BE2C (cell line): ENCODE measurements around the gene HEBP1. TPM values are rescaled to one million over a fixed set of nuclear protein-coding genes. Genes with fewer than 3 reads are reported as not detected.
A peak's percentile ranks its signal among the peaks of the same experiment; 100 is the strongest.

Experiments
- DNase-seq: peaks from one replicate; pipeline ENCODE4 v3.0.0-alpha.2; 2020
- H3K27me3 ChIP-seq: fragments of 250-450 bp; sonication (Bioruptor Pico); 2 replicates; pipeline ENCODE4 v1.5.1; 2020; ENCODE audit warnings: mild to moderate bottlenecking
- H3K36me3 ChIP-seq: fragments of 250-450 bp; sonication (Bioruptor Pico); 2 replicates; pipeline ENCODE4 v1.5.1; 2020; ENCODE audit warnings: mild to moderate bottlenecking
- H3K4me1 ChIP-seq: fragments of 250-450 bp; sonication (Bioruptor Pico); 2 replicates; pipeline ENCODE4 v1.5.1; 2020
- H3K4me3 ChIP-seq: 2 replicates; pipeline ENCODE4 v1.5.1; 2011; ENCODE audit warnings: low read depth, low read length
- H3K9me3 ChIP-seq: fragments of 250-450 bp; sonication (Bioruptor Pico); 2 replicates; pipeline ENCODE4 v1.5.1; 2020
- polyA plus RNA-seq: library from polyadenylated mRNA; unstranded; fragments of >200 nt; gene quantifications from one replicate; pipeline ENCODE4 v1.2.1, GENCODE V29; 2012; ENCODE audit warnings: low read depth, missing spikeins; ENCODE audit not compliant: insufficient read length, insufficient read depth
- TF ChIP-seq, protein P1 (sequence below): IDR thresholded peaks from 2 replicates; pipeline ENCODE4 v1.5.1; 2012; ENCODE audit warnings: mild to moderate bottlenecking, low read depth, low read length

Gene HEBP1
- 1.4 TPM for polyA plus RNA-seq

- H3K36me3 ChIP-seq, result no peaks in the 10 kb centered on the region
- peak within 1 kb of the TSS; percentile 63 for H3K4me3 ChIP-seq
- H3K4me1 ChIP-seq, result 0 out of 2 replicates have a peak, but pooled peaks cover 3% of the 10 kb centered on the region
- TF ChIP-seq, protein P1, sequence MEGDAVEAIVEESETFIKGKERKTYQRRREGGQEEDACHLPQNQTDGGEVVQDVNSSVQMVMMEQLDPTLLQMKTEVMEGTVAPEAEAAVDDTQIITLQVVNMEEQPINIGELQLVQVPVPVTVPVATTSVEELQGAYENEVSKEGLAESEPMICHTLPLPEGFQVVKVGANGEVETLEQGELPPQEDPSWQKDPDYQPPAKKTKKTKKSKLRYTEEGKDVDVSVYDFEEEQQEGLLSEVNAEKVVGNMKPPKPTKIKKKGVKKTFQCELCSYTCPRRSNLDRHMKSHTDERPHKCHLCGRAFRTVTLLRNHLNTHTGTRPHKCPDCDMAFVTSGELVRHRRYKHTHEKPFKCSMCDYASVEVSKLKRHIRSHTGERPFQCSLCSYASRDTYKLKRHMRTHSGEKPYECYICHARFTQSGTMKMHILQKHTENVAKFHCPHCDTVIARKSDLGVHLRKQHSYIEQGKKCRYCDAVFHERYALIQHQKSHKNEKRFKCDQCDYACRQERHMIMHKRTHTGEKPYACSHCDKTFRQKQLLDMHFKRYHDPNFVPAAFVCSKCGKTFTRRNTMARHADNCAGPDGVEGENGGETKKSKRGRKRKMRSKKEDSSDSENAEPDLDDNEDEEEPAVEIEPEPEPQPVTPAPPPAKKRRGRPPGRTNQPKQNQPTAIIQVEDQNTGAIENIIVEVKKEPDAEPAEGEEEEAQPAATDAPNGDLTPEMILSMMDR, result no peak
- peaks cover 17% of the 10 kb centered on the region for H3K27me3 ChIP-seq
- H3K9me3 ChIP-seq, result no peaks in the 10 kb centered on the region
- peak; percentile 96 for DNase-seq
Observed at GRCh38 chr12:12999959-13000615, at the start of gene HEBP1. Gene HEBP1 (minus strand): TSS chr12:13000265. CDS start chr12:13000114, 151 bp downstream.

DNA sequence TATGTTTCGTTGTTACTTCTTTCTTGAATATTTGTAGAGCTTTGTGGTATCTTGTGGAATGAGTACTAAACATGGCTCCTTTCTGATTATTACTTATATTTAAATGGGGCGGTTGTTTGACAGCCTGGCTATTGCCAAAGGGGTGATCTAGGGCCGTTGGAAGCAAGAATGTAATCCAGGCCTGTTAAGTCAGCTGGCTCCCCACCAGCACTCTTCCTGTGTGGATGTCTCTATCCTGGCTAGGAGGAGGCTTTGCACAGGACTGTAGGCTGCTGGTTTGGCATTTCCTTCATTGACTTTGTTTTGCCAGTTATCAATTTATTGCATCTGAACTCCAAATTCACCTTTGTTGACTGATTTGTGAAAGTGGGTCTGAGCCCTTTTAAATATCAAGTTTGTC is 49.8 kb upstream of the HEBP1 start:
- H3K36me3 ChIP-seq, result no peaks in the 10 kb centered on the region
- H3K4me3 ChIP-seq, result no peak overlapping the region
- no peaks in the 10 kb centered on the region for H3K27me3 ChIP-seq
- H3K9me3 ChIP-seq, result no peaks in the 10 kb centered on the region
- TF ChIP-seq, protein P1, result no peak
- no peaks in the 10 kb centered on the region for H3K4me1 ChIP-seq
- DNase-seq, result no peak

GRCh38 chr12:13046964-13047363 is 46.9 kb upstream of the HEBP1 start:
- Histone ChIP-seq H3K4me3 (no peak overlapping the region), H3K9me3 (no peaks in the 10 kb centered on the region), H3K36me3 (no peaks in the 10 kb centered on the region), H3K27me3 (peaks cover 15% of the 10 kb centered on the region), H3K4me1 (no peaks in the 10 kb centered on the region)
- no peak for DNase-seq
- TF ChIP-seq, protein P1, result no peak

DNA sequence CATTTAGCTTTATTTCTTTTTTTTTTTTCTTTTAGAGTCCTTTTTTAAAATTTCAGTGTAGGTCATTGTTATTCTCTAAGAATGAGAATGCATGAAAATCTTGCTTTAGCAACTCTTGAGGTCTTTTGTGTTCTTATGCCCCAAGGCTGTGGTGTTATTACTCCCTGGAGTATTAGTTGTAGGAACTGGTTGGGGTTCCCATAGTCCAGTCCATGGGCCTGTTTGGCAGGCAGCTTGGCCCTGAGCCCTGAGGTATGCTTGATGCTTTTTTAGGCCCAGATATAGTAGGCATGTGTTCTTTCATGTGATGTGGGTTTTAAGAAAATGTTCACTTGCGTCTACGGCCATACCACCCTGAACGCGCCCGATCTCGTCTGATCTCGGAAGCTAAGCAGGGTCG is 45.8 kb upstream of the HEBP1 start:
- H3K4me3 ChIP-seq, result no peak overlapping the region
- peaks cover 19% of the 10 kb centered on the region for H3K27me3 ChIP-seq
- TF ChIP-seq, protein P1, result no peak
- H3K4me1 ChIP-seq, result no peaks in the 10 kb centered on the region
- no peaks in the 10 kb centered on the region for H3K9me3 ChIP-seq
- DNase-seq, result no peak
- H3K36me3 ChIP-seq, result no peaks in the 10 kb centered on the region

GRCh38 chr12:13044906-13045299 is 44.8 kb upstream of the HEBP1 start:
- Histone ChIP-seq H3K27me3 (peaks cover 19% of the 10 kb centered on the region), H3K4me3 (peak overlapping the region; percentile 90), H3K4me1 (no peaks in the 10 kb centered on the region), H3K36me3 (no peaks in the 10 kb centered on the region), H3K9me3 (no peaks in the 10 kb centered on the region)
- TF ChIP-seq, protein P1, result no peak
- DNase-seq, result no peak

DNA sequence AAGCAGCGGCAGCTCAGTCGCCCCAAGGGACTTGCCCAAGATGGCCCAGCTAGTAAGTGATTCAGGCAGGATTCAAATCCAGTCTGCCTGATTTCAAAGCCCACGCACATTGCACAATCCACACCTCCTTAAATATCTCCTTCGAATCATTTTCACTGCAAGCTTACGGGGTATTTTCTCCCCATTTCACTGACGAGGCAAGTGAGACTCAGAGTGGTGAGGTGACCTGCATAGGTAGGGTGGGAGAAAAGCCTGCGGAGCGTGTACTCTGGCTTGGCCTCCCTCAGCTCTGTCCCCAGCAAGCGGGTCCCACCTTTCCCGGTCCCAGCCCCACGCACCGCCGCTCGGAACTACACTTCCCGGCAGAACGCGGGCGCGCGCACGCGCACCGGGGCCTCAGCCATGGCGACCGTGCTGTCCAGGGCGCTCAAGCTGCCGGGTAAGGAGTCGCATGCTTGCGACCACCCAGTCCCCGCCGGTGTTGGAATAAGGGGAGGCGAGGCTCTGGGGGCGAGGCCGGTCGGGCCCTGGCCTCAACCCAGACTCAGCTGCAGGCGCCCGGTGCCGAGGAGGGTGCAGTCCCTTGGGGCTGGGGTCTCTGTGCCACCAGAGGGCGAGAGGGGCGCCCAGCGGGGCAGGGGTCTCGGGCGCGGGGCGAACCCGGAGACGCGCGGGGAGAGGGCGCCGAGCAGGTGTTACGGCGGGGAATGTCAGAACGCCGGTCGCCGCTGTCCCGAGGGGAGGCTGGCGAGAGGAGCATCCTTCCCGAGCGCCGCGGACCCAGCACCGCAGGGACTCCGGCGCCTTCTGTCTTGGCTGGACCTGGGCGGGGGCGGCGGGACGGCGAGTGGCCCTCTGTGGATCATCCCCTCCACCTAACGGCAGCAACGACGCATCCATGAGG is 44.2 kb upstream of the HEBP1 start, which contains the start of gene FAM234B:
TSS of gene FAM234B (plus strand) at position 380 of the 904 bp plus-strand sequence. CDS start at position 403, 23 bp downstream.
- Histone ChIP-seq H3K4me1 (no peaks in the 10 kb centered on the region), H3K36me3 (no peaks in the 10 kb centered on the region), H3K4me3 (peak within 1 kb of the TSS; percentile 90), H3K9me3 (no peaks in the 10 kb centered on the region), H3K27me3 (peaks cover 19% of the 10 kb centered on the region)
- TF ChIP-seq, protein P1, result peak; percentile 33; the same call in 1 of the 2 replicates
- peak; percentile 87 for DNase-seq
